ENCODE data around the gene DDR2.

DNA sequence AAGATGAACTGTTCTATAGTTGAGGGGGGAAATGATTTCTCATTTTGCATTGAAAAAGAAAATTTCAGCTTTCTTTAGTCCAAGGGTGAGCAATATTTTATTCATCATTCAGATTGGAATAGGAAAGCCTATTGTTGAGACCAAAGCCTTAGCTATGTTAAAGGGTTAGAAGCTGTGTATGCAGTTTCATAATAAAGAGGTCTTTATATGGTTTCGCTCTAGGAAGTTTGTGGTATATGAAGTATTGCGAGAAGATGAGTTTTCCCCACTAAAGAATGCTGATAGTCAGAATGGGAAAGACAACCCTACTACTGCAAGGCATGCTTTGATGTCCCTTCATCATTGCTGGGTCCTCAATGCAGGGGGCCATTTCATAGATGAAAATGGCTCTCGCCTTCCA is 42.2 kb upstream of the DDR2 start:
- no peak for TF ChIP-seq POLR2AphosphoS5 (IDR thresholded peaks at IDR 0.05; ENCODE audit: low read depth, low read length)
- TF ChIP-seq TAF1 (IDR thresholded peaks at IDR 0.05; ENCODE audit: low read depth, low read length): no peak
- no peak for TF ChIP-seq POLR2A (IDR thresholded peaks at IDR 0.05; ENCODE audit: low read depth, low read length)

Data from GM12891 (cell line).